GM18870 (cell line): Measurements from ENCODE around the gene WDR44.
"Not testable (repeated sequence)": the region's sequence is repeated elsewhere in the genome, so short reads cannot be mapped to it uniquely, and the experiment has no call there.

Experiments
- ATAC-seq: cut with Tn5 transposase; IDR thresholded peaks from one replicate; pipeline ENCODE4 v1.9.1; 2021; ENCODE audit warnings: moderate library complexity; ENCODE audit not compliant: unreplicated experiment

WDR44 gene, protein sequence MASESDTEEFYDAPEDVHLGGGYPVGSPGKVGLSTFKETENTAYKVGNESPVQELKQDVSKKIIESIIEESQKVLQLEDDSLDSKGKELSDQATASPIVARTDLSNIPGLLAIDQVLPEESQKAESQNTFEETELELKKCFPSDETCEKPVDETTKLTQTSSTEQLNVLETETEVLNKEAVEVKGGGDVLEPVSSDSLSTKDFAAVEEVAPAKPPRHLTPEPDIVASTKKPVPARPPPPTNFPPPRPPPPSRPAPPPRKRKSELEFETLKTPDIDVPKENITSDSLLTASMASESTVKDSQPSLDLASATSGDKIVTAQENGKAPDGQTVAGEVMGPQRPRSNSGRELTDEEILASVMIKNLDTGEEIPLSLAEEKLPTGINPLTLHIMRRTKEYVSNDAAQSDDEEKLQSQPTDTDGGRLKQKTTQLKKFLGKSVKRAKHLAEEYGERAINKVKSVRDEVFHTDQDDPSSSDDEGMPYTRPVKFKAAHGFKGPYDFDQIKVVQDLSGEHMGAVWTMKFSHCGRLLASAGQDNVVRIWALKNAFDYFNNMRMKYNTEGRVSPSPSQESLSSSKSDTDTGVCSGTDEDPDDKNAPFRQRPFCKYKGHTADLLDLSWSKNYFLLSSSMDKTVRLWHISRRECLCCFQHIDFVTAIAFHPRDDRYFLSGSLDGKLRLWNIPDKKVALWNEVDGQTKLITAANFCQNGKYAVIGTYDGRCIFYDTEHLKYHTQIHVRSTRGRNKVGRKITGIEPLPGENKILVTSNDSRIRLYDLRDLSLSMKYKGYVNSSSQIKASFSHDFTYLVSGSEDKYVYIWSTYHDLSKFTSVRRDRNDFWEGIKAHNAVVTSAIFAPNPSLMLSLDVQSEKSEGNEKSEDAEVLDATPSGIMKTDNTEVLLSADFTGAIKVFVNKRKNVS

DNA sequence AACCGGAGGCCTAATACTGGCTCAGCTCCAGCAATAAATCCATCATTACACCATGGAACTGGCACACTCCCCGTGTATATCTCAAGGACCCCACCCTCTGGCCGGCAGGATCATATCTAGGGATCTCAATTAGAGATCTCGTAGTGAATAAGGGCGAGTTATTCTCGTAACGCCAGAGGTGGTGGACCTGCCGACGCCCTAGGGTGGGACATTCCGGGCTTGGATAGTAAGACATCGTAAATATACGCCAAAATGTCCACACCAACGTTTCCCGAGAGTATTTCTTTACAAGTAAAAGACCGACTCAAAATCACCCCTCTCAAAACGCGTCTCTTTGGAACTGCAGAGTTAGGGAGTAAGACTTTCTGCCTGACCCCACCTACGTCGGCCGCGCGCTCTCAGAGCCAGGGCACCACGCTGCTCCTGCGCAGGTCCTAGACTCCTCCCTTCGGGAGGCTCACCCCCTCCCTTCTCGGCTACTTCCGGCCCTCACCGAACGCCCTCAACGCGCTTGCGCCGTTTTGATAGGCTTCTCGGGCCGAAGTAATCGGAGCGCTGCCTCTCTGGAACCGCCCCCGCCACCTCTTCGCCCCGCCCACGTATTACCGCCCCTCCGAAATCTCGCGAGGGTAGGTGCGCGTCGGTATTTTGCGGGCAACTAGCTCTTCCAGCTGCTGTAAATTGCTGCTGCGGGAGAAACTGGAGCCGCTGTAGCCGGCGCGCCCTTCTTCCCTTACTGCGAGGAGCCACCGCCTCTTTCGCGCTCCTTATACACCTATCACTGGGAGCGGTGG lies at the start of gene WDR44:
TSS of gene WDR44 (plus strand) at position 643 of the 794 bp plus-strand sequence. CDS start 398 bp downstream, outside the sequence.
- ATAC-seq = peak; percentile 70

DNA sequence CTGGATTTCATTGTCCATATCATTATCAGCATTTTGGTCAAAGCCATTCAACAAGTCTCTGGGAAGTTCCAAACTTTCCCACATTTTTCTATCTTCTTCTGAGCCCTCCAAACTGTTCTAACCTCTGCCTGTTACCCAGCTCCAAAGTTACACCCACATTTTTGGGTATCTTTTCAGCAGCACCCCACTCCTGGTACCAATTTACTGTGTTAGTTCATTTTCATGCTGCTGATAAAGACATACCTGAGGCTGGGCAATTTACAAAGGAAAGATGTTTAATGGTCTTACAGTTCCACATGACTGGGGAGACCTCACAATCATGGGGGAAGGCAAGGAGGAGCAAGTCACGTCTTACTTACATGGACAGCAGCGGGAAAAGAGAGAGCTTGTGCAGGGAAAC lies 40.1 kb upstream of the WDR44 start:
- ATAC-seq = not testable (repeated sequence)

DNA sequence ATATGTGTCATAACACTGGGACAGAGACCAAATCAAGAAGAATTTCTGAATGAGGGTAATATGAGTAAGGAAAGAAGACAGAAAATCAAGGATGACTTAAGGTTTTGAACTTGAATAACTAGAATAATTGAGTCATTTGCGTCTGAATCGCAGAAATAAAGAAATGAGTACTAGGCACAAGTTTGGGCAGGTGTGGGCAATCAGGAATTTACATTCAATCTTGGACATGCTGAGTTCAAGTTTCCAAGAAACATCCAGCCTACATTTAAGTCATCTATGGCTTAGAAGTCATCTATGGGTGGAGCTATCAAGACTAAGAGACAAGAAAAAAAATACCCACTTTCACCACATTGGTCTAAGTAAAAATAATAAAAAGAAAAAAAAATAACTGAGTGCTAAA lies 30.4 kb upstream of the WDR44 start:
- no peak for ATAC-seq

DNA sequence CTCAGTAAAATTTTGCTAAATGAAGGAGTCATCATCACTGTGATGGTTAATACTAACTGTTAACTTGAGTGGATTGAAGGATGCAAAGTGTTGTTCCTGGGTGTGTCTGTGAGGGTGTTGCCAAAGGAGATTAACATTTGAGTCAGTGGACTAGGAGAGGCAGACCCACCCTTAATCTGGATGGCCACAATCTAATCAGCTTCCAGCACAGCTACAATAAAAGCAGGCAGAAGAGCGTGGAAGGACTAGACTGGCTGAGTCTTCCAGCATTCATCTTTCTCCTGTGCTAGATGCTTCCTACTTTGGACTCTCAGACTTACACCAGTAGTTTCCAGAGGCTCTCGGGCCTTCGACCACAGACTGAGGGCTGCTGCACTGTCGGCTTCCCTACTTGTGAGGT lies 21.3 kb upstream of the WDR44 start:
- ATAC-seq = no peak

DNA sequence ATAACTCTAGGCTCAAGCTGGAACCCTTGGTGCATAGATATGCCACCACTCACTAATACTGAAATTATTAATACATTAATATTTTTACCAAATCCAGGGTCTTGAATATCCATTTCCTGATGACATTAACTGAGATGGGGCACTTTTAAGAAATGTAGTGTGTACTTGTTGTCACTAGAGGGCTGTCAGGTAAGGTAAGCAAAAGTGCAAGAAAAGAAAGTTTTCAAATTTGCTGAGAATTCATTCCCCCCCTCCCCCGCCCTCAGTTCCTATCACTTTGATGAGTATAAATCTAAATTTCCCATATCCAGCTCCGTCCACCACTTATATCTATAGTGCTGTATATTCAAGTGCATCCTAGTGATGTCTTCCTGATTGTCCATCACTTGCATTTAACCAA lies 20.5 kb upstream of the WDR44 start:
- ATAC-seq = no peak

DNA sequence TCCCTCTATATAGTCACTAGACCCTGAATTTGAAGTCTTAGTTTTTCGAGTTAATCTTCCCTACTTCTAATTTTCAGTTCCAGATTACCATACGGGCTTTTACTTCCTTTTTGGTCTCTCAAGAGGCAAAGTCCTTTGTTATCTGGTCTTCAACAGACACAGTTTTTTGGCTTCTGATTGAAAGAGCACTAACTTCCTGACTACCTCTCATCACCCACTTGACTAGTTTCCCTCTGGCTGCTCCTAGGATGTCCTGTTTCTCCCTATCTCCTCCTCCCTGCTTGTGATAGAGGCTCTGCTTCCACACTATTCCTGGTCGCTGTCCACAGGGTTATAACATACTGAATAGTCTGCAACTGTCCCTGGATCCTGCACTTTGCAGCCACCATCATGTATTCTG lies 16.7 kb upstream of the WDR44 start:
- no peak for ATAC-seq

DNA sequence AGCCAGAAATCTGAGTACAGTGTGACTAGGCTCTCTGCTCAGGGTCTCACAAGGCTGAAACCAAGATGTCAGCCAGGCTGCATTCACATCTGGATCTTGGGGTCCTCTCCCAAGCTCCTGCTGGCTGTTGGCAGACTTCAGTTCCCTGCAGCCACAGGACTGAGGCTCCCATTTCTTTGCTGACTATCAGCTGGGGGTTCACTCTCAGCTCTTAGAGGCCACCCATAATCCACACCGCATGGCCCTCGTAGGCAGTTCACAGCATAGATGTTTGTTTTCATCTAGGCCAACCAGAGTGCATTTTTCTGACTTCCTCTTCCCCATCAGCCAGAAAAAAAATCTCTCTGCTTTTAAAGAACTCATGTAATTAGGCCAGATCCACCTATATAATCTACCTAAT lies 8.2 kb upstream of the WDR44 start:
- no peak for ATAC-seq

DNA sequence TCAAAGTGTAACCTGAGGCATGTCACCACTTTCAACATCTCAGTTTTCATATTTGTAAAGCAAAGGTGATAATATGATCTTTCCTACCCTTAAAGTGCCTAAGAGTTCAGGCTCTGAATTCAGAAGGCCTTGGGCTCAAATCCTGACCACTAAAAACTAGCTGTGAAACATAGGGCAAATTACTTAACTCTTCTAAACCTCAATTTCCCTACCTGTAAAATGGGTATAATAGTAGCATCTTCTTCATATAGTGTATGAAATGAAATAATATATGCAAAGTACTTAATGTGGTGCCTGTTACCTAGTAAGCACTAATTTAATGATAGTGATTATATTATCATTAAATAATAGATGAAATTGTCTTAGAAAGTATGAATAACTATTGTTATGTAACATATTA lies 7.0 kb upstream of the WDR44 start:
- no peak for ATAC-seq

DNA sequence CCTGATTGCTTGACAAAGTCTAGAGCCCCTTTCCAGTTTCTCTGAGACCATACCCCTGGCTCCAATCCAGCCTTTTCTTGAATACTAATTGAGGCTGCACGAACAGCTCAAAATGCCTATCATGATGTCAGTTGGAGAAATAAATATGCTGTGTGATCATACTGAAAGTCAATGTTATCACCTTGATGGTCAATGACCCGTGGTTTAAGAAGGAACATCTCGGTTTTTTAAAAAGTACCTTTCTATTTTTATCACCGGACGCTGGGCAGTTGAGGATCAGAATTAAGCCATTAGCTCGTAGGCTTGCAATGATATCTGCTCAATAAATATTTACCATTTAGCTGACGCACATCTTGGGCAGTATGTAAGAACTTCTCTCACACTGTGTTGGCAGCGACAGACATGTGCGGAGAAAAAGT lies 852 bp upstream of the WDR44 start:
- ATAC-seq = peak; percentile 13

DNA sequence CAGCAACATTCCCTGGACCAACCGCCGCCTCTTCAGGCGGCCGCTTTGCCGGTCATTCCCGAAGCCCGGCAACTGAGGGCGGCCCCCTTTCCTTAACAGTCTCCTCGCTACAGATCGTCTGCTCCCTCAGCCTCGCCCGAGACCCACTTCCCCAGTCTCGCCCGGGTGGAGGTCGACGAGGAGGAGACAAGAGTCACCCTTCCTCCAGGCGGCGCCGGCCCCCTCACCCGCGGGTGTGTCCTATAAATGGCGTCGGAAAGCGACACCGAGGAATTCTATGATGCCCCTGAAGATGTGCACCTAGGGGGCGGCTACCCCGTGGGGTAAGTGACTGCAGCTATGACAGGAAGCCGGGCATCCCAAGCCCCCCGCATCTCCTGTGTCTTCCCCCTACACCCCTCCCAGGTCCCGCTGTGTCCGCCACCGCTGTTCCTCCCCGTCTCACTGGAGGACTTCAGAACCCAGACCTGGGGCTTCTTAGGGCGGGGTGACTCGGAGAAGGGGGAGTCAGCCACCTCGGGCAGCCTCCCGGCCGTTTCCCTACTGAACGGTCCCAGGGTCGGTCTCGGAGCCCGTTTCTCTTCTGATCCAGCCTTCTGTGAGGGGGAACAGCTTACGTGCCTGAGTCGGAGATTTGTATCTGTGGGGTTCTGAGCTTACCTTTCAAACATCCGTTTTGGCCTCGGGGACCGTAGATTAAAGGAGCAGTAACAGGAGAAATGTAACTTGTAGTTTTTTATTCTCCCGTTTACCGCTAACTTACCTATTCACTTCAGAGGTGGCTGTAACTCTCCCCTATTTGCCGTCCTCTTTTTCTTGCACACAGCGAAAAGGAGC lies 570 bp downstream of the WDR44 start:
- peak; percentile 13 for ATAC-seq

DNA sequence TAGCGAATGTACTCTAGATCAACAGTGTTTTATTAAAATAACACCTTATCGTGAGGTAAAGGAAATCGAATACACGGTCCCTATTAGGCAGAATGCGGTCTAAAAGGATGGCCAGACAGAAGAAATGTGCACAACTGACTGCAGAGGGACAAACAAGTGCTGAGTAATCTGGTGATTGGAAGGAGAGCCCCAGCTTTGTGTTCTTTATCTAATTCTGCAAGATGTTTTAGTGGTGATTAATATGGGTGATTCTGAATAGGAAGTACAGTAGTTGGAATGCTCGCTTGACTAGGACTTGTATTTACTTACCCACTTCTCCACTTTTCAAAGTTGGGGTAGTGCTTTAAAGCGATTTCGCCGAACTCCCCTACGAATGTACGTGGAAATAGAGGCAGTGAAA lies 1.2 kb downstream of the WDR44 start:
- ATAC-seq = no peak

DNA sequence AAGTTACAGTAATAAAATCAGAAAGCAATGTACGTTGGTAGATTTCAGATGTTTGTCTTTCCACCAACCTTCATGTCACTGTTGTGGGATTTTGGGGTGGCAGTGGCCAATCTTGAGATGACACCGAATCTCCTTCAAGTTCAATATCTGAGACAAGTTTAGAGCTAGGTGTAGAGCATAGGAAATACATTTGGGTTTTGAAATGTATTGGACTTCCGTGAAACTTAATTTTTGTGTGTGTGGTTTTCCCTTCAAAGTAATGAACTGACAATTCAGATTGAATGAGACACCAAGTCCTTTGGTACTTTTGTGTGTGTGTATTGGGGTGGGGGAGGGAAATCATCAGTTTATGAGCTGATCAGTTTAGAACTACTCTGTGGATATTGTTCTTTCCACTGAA lies 1.8 kb downstream of the WDR44 start:
- ATAC-seq = no peak

DNA sequence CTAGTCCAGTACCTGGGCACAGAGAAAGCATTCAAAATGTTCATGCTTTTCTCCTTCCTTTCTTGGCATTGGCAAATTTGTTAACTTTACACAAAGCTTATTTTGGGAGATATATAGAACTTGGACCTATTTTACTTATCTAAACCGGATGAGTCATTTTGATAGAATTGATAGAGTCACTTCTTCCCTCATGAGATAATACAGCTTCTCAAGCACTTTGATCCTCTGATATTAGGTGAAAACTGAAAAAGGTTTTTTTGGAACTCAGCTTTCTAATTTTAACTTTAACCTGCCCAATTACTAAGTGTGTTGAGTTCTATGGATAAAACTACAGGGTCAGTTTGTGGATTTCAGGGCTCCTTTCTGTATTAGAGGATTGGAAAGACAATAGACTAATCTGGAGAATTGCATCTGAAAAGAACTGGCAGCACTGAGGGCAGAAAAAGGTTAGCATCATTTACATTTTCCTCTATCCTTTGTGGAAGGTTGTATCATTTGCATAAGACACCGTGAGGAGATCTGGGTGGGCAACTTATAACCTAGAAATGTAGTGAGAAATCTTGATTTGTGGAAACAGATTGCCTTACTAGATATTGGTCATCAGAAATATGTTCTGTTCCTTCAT lies 2.4 kb downstream of the WDR44 start:
- ATAC-seq = no peak

DNA sequence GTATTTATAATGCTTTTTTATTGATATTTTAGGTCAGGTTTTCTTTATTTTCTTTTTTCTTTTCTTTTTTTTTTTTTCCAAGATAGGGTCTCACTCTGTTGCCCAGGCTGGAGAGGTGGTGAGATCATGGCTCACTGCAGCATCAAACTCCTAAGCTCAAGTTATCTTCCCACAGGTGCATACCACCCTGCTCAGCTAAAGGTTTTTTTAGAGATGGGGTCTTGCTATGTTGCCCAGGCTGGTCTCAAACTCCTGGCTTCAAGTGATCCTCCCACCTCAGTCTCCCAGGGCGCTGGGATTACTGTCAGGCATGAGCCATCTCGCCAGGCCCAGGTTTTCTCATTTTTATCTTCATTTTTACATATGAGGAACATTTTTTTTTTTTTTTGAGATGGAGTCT lies 3.3 kb downstream of the WDR44 start:
- ATAC-seq = no peak

DNA sequence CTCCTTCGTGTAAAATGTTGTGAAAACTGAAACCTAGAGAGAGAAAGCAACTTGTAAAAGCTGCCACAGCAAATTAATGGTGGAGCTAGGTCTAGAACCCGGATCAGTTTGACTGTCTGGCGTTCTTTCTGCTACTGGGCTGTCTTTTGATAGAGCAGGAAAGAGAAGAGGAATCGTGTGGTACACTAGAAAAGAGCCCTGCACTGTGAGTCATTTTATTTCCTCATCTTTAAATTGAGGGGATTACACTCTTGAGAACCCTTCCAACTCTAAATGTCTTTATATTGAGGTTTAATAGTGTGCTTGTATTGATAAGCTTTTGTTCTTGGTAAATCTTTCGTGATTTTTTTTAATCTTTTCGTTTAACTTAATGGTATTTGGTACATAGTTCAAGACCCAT lies 4.3 kb downstream of the WDR44 start:
- no peak for ATAC-seq

DNA sequence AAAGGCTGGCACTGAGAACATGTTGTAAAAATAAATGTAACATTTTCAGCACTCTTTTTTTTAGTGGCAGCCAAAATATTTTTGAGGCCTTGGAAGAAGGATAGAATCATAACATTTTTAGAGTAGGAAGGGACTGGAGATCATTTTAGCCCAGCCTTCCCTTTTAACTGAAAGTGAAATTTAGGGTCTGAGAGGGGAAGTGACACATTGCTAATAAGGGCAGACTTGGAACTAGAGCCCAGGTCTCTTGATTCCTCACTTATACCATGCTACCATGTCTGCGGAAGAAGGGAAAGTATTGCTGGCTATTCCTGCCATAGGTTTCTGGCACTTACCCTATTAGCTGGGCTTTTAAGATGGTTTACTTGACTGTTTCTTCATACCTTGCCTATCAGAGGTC lies 4.8 kb downstream of the WDR44 start:
- no peak for ATAC-seq

DNA sequence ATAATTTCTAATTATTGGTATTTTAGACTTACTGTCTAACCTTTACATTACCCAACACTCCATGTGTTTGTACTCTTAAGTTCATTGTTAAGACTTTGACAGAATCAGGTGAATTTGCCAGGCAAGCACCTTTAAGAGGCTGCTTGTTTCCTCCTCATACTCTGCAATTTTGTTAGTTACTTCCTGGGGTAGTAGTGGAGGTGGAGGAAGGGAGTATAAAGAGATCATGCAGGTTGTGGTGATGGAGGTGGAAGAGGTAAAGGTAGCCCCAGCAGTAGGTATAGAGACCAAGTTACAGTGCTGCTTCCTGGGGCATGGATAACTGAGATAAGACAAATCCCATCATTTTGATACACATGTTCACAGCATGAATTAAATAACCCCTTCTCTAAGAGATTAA lies 6.7 kb downstream of the WDR44 start:
- ATAC-seq = no peak

DNA sequence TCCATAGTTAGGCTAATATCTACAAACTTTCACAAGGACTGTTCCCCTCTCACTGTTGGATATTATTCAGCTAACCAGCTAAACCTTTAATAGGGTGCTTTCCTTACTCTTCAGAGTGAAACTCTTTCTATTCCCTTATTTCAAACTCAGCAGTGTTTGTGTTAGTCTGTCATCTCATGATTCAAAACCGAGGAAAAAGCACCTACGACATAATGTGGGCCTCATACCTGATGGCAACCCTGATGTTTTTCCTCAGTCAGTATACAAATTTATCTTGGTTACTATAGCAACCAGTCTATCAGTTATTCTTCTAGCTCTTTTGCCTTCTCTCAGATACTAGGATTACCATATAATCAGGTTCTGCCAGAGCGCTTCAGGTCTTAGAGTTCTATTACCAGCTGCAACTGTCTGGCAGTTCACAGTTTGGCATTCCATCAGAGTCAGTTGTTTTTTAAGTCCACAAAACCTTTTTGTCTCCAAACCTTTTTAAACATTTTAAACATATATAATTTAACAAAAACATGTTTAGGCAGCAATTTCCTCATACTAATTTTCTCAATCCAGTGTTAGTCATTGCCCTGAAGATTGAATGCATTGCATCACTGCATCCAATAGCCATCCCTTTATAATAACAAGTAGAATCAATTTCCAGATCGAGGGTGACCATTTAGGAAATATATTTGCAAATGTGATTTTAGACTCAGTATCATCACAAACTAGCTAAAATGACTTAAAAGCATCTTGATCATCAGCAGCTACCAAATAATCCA lies 7.4 kb downstream of the WDR44 start:
- ATAC-seq = peak; percentile 71
